Measurements from ENCODE around the gene FERMT3.

DNA sequence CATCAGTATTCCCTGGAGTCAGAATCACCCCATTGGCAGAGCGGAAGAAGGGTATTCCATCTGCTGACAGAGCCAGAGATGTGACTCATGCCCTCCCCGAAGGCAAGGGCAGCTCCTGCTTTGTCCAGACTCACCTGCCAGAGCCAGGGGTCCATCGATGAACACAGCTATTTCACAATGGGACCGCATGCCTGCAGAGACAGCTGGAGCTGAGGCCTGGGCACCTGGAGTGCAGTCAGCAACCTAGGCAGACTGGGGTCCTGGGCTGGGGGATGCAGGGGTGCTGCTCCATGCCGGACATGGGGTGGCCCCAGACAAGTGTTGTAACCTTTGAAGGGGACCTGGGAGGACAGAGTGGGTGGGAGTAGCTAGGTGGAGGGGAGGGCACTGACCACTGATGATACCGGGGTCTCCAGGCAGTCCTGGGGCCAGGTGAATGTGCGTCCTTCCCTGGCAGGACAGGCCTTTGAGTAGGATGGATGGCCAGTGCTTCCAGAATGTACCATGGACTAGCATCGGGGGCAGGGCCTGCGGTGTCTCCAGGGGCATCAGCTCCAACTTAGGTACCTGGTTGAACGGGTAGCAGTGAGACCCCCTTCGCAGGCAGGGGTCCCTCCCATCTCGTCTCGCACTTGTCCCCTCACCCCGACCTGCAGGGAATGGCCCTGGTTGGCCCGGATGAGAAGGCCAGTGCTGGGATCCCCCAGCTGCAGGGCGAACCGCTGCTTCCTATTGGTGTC, 17.8 kb downstream of the FERMT3 start:
- TF ChIP-seq POLR2A (IDR thresholded peaks at IDR 0.05): no peak
- TF ChIP-seq, protein P1, sequence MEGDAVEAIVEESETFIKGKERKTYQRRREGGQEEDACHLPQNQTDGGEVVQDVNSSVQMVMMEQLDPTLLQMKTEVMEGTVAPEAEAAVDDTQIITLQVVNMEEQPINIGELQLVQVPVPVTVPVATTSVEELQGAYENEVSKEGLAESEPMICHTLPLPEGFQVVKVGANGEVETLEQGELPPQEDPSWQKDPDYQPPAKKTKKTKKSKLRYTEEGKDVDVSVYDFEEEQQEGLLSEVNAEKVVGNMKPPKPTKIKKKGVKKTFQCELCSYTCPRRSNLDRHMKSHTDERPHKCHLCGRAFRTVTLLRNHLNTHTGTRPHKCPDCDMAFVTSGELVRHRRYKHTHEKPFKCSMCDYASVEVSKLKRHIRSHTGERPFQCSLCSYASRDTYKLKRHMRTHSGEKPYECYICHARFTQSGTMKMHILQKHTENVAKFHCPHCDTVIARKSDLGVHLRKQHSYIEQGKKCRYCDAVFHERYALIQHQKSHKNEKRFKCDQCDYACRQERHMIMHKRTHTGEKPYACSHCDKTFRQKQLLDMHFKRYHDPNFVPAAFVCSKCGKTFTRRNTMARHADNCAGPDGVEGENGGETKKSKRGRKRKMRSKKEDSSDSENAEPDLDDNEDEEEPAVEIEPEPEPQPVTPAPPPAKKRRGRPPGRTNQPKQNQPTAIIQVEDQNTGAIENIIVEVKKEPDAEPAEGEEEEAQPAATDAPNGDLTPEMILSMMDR (IDR thresholded peaks at IDR 0.05): no peak
